ENCODE measurements around the gene POU3F1.

Gene POU3F1

DNA sequence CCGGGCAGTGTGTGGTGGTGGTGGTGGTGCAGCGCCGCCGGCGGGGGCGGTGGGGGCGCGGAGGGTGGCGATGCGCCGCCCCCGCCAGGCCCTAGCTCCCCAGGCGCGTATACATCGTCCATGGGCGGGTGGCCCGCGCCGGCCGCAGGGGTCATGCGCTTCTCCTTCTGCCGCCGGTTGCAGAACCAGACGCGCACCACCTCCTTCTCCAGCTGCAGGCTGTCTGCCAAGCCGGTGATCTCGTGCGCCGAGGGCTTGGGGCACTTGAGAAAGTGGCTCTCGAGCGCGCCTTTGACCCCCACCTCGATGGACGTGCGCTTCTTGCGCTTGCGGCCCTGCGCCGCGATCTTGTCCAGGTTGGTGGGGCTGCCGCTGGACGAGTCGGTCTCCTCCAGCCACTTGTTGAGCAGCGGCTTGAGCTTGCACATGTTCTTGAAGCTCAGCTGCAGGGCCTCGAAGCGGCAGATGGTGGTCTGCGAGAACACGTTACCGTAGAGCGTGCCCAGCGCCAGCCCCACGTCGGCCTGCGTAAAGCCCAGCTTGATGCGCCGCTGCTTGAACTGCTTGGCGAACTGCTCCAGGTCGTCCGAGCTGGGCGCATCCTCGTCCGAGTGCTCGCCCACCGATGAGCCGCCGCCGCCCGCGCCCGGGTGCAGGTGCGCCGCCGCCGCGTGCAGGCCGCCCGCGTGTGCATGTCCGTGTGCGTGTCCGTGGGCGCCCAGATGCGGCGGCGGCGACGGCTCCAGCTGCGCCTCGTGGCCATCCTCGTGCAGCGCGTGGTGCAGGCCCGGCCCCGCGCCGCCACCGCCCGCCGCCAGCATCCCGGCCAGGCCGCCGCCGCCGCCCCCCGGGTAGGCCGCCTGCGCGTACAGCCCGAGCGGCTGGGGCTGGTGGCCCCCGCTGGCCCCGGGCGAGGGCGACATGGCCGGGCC lies 926 bp downstream of the POU3F1 start:
- H3K4me3 ChIP-seq (ENCODE audit: low read depth, low read length), result no peak overlapping the region
- no peak for DNase-seq (ENCODE audit: low read depth)
- in situ Hi-C loops (cut with HindIII; ENCODE audit: low sequenced_read_pairs), result no loop called here
- TF ChIP-seq CTCF (IDR thresholded peaks at IDR 0.05; ENCODE audit: low read depth, low read length, missing control alignments), result no peak

GRCh38 chr1:38044221-38045215 lies 2.1 kb downstream of the POU3F1 start:
- TF ChIP-seq CTCF (IDR thresholded peaks at IDR 0.05; ENCODE audit: low read depth, low read length, missing control alignments), result no peak
- no peak for DNase-seq (ENCODE audit: low read depth)
- in situ Hi-C loops (cut with HindIII; ENCODE audit: low sequenced_read_pairs), result loop anchor here (5.0 kb wide), 1 partner anchor 773 kb away; no protein-coding TSS in a partner anchor
- peak overlapping the region; percentile 37 for H3K4me3 ChIP-seq (ENCODE audit: low read depth, low read length)

DNA sequence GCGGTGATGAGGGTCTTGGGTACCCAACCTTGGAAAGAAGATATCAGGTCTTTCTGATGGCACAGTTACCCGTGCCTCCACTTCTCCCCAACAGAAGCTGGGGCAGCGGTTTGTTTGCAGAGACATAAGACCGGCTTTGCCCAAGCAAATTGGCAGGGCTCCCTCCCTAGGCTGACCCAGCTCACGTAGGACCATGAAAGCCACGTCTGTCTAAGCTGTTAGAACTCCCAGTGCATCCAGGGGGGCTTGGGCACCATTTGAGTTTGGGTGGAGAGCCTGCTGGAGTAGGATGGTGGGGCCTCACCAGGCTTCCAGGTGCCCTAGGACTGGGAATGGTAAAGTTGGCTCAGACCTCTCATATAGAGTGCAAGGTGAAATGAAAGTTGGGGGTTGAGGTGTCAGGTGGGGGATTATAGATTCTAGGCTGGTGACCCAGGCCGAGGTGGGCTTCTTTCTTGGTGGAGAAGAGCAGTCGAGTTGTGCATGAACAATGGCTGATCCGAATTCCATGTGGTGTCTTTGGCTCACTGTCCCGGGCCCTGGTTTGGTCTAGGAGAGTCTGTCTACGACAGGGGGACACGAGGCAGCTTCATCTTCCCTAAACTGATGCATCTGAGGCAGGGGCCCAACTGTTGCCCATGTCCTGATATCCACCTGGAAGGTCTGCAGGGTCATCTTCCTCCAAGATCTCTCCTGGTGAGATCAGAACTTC lies 3.4 kb downstream of the POU3F1 start:
- TF ChIP-seq CTCF (IDR thresholded peaks at IDR 0.05; ENCODE audit: low read depth, low read length, missing control alignments), result no peak
- H3K4me3 ChIP-seq (ENCODE audit: low read depth, low read length), result no peak overlapping the region
- in situ Hi-C loops (cut with HindIII; ENCODE audit: low sequenced_read_pairs), result loop anchor here (5.0 kb wide), 1 partner anchor 774 kb away; no protein-coding TSS in a partner anchor
- DNase-seq (ENCODE audit: low read depth), result no peak

- no peak for TF ChIP-seq CTCF (IDR thresholded peaks at IDR 0.05; ENCODE audit: low read depth, low read length, missing control alignments)
- no peak overlapping the region for H3K4me3 ChIP-seq (ENCODE audit: low read depth, low read length)
- no peak for DNase-seq (ENCODE audit: low read depth)
- in situ Hi-C loops (cut with HindIII; ENCODE audit: low sequenced_read_pairs), result loop anchor here (5.0 kb wide), 1 partner anchor 775 kb away; no protein-coding TSS in a partner anchor
Observed at GRCh38 chr1:38041936-38042834, 4.4 kb downstream of the POU3F1 start.

GRCh38 chr1:38039331-38040088 lies 7.1 kb downstream of the POU3F1 start:
- no peak for DNase-seq (ENCODE audit: low read depth)
- in situ Hi-C loops (cut with HindIII; ENCODE audit: low sequenced_read_pairs), result loop anchor here (5.0 kb wide), 1 partner anchor 778 kb away; no protein-coding TSS in a partner anchor
- no peak for TF ChIP-seq CTCF (IDR thresholded peaks at IDR 0.05; ENCODE audit: low read depth, low read length, missing control alignments)
- H3K4me3 ChIP-seq (ENCODE audit: low read depth, low read length), result no peak overlapping the region
